ENCODE results near the gene PRPF38B.

- TF ChIP-seq POLR2A (IDR thresholded peaks at IDR 0.05; ENCODE audit: low read depth, low read length) (no peak), POLR2AphosphoS5 (IDR thresholded peaks at IDR 0.05; ENCODE audit: low read depth, low read length) (no peak), TAF1 (IDR thresholded peaks at IDR 0.05; ENCODE audit: borderline replicate concordance, low read depth, low read length) (no peak)
Measured at GRCh38 chr1:108664481-108664880, 27.6 kb upstream of the PRPF38B start.

All from GM12892 (cell line).